Measurements from ENCODE around the gene ARAP2.

The ARAP2 gene

DNA sequence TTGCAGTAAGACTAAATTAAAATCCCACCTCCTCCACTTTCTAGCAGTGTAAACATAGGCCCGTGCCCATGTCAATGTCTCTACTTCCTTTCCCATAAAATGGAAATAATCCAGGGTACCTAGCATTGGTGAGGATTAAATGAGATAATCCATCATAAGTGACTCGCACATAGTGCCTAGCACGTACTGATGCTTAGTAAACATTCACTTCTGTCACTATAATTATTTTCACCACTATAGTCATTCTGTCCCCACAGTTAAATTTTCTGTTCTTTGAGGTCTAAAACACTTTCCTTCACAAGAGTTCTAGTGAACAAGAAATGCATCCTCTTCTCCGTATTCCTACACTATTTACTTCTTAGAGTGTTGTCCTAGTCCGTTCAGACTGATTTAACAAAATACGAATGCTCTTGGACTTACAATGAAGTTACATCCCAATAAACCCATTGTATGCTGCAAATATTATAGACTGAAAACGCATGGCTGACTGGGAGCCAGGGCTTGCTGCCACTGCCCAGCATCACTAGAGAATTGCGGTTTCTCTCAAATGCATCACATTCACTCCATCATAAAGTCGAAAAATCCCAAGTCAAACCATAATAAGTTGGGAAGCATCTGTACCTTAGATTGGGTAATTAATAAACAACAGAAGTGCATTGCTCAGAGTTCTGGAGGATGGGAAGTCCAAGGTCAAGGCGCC is 10.6 kb downstream of the ARAP2 start:
- Histone ChIP-seq H2AFZ (ENCODE audit: low read length, unreplicated experiment) (no peak overlapping the region), H3K4me3 (ENCODE audit: low read depth, low read length) (no peak overlapping the region), H3K4me1 (ENCODE audit: control insufficient read depth, insufficient read depth, low read length, unreplicated experiment) (no peaks in the 10 kb centered on the region), H3K27ac (ENCODE audit: low read depth, low read length) (no peak overlapping the region), H3K79me2 (ENCODE audit: control insufficient read depth, insufficient read depth, low read length, unreplicated experiment) (no peaks in the 10 kb centered on the region), H3K36me3 (ENCODE audit: insufficient read depth, low read length) (no peaks in the 10 kb centered on the region), H3K27me3 (ENCODE audit: insufficient read depth, low read length) (no peaks in the 10 kb centered on the region)

DNA sequence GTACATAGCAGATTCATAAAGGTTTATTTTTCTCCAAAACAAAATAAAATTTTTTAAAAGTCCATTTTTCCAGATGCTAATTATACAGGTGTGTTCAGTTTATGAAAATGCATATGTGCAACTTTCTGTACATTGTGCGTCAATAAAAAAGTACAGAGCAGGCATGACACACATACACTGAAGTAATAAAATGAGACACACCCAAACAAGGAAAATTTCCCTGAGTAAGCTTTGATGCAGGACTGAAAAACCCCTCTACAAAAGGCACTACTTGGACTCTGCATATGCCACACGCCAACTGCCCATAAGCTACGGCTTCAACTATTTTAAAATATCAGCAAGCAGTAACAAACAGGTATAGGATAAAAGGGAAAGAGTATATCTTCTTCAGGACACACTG is 13.8 kb downstream of the ARAP2 start:
- H3K4me3 ChIP-seq (ENCODE audit: low read depth, low read length) = no peak overlapping the region
- H3K27me3 ChIP-seq (ENCODE audit: insufficient read depth, low read length) = no peaks in the 10 kb centered on the region
- H3K36me3 ChIP-seq (ENCODE audit: insufficient read depth, low read length) = no peaks in the 10 kb centered on the region
- no peak overlapping the region for H2AFZ ChIP-seq (ENCODE audit: low read length, unreplicated experiment)
- H3K27ac ChIP-seq (ENCODE audit: low read depth, low read length) = no peak overlapping the region
- H3K79me2 ChIP-seq (ENCODE audit: control insufficient read depth, insufficient read depth, low read length, unreplicated experiment) = no peaks in the 10 kb centered on the region
- no peaks in the 10 kb centered on the region for H3K4me1 ChIP-seq (ENCODE audit: control insufficient read depth, insufficient read depth, low read length, unreplicated experiment)

DNA sequence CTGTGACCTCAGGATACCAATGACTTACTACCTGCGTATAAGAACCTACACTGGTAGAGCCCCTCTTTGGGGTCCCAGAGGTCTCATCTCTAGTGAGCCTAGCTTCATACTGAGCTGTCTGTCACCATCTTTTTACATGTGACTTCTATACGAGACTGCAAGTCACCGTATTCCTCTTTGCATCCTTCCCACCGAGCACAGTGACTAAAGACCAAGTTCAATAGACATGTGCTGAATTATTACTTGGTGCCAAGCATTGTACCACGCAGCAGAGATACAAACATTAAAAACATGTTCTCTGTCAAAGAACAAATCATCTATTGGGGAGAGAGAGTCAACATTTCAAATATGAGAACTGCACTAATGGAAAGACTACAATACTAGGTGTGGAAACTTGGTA is 16.4 kb downstream of the ARAP2 start:
- no peaks in the 10 kb centered on the region for H3K4me1 ChIP-seq (ENCODE audit: control insufficient read depth, insufficient read depth, low read length, unreplicated experiment)
- no peak overlapping the region for H2AFZ ChIP-seq (ENCODE audit: low read length, unreplicated experiment)
- H3K27ac ChIP-seq (ENCODE audit: low read depth, low read length) = no peak overlapping the region
- no peaks in the 10 kb centered on the region for H3K27me3 ChIP-seq (ENCODE audit: insufficient read depth, low read length)
- H3K36me3 ChIP-seq (ENCODE audit: insufficient read depth, low read length) = no peaks in the 10 kb centered on the region
- no peaks in the 10 kb centered on the region for H3K79me2 ChIP-seq (ENCODE audit: control insufficient read depth, insufficient read depth, low read length, unreplicated experiment)
- H3K4me3 ChIP-seq (ENCODE audit: low read depth, low read length) = no peak overlapping the region

DNA sequence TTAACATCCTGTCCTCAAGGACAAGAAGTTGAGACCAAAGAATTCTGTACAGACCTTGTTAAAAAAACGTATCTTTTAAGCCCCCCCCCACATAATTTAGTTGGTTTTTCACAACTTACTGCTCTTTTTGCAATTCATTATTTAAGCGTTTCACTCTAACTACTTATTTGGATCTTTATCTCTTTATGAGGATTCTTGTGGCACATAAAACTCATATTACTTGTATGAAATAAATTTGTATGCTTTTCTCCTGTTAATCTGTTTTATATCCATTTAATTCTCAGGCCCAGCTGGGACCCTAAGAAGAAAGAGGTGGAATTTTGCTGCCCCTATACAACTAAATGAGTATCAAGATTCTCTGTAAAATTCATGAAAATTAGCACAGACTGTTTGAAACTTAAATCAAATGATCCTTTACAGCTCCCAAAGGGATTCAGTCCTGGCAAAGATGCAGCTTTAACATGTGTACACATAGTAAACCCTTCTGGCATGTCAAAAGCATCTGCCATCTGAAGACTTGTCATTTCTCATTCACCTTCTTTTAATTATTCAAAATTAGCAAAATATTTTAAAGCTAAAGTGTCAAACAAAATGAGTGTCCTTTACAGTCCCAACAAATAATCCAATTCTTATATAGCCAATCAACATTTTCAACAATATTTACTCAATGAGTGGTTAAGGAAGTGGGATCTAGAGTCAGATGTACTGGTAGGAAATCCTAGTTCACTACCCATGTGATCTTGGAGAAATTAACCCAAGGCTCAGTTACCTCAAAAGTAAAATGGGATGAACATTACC is 17.7 kb downstream of the ARAP2 start:
- H3K36me3 ChIP-seq (ENCODE audit: insufficient read depth, low read length) = no peaks in the 10 kb centered on the region
- no peaks in the 10 kb centered on the region for H3K27me3 ChIP-seq (ENCODE audit: insufficient read depth, low read length)
- no peaks in the 10 kb centered on the region for H3K79me2 ChIP-seq (ENCODE audit: control insufficient read depth, insufficient read depth, low read length, unreplicated experiment)
- no peak overlapping the region for H3K27ac ChIP-seq (ENCODE audit: low read depth, low read length)
- no peaks in the 10 kb centered on the region for H3K4me1 ChIP-seq (ENCODE audit: control insufficient read depth, insufficient read depth, low read length, unreplicated experiment)
- H3K4me3 ChIP-seq (ENCODE audit: low read depth, low read length) = no peak overlapping the region
- H2AFZ ChIP-seq (ENCODE audit: low read length, unreplicated experiment) = no peak overlapping the region

DNA sequence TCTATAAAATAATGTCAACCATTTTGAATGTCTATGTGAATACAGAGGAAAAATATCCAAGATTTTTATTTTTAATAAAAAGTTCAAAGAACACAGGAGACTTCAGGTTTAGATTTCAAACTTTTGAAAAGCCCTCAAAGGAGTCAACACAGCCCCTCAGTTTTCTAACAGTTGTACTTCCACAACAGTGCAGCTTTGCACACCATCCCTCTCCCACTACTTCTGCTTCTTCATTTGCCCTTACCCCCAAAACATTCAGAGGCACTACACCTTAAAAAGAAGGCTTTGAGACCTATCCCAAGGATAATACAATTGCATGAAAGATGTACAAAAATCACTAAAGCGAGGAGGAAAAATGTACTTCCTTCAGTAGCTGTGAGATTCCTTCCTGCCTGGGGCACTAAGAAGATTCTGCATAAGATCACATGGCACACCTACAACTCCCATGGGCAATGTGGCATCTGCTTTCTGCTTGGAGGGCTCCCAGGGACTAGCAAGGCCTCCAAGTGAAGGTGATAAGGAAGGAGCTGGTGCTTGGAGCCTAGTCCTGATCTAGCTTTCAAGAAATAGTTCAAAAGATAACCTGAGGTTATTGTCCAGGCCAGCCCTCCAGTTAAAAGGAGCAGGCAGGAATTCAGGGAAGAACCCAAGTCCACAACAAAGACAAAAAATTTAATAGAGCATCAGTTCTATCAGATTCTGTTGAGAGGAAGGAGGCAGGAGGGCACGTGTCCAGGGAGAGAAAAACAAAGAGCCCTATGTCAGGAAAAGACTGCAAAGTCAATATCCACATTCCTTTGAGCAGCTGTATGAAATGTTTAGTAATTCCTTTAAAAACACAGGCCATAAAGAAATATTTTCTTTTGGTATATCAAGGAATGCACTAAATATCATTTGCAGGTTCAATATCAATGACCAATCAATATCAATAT is 19.1 kb downstream of the ARAP2 start:
- Histone ChIP-seq H3K79me2 (ENCODE audit: control insufficient read depth, insufficient read depth, low read length, unreplicated experiment) (no peaks in the 10 kb centered on the region), H3K27ac (ENCODE audit: low read depth, low read length) (no peak overlapping the region), H3K27me3 (ENCODE audit: insufficient read depth, low read length) (no peaks in the 10 kb centered on the region), H2AFZ (ENCODE audit: low read length, unreplicated experiment) (no peak overlapping the region), H3K4me1 (ENCODE audit: control insufficient read depth, insufficient read depth, low read length, unreplicated experiment) (no peaks in the 10 kb centered on the region), H3K36me3 (ENCODE audit: insufficient read depth, low read length) (no peaks in the 10 kb centered on the region), H3K4me3 (ENCODE audit: low read depth, low read length) (no peak overlapping the region)

DNA sequence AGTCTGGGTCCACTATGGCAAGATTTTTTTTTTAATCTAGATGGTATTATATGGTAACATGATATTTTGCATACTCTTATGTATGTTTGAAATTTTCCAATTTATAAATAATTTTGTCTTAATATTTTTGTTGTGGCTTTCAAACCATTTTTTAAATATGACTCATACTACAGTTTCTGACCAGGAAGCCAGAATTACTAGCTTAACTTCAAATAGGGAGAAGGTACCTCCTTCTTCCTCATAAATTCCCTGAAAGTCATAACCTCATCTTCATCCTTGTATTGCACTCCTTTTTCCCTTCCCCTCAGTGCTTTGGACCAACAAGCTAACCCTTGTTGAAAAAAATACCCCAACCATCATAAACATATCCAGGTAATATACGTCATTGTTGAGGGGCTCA is 21.6 kb downstream of the ARAP2 start:
- Histone ChIP-seq H3K36me3 (ENCODE audit: insufficient read depth, low read length) (no peaks in the 10 kb centered on the region), H3K27me3 (ENCODE audit: insufficient read depth, low read length) (no peaks in the 10 kb centered on the region), H3K27ac (ENCODE audit: low read depth, low read length) (no peak overlapping the region), H3K4me3 (ENCODE audit: low read depth, low read length) (no peak overlapping the region), H3K4me1 (ENCODE audit: control insufficient read depth, insufficient read depth, low read length, unreplicated experiment) (no peaks in the 10 kb centered on the region), H2AFZ (ENCODE audit: low read length, unreplicated experiment) (no peak overlapping the region), H3K79me2 (ENCODE audit: control insufficient read depth, insufficient read depth, low read length, unreplicated experiment) (no peaks in the 10 kb centered on the region)

DNA sequence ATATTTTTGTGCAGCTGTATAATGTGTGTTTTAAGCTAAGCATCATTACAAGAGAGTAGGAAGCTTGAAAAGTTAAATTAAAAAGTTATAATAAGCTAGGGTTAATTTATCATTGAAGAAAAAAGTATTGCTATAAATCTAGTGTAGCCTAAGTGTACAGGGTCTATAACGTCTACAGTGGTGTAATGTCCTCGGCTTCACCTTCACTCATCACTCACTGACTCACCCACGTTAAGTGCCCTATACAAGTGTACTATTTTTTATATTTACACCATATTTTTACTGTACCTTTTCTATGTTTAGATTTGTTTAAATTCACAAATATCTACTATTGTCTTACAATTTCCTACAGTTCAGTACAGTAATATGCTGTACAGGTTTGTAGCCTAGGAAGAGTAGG is 23.5 kb downstream of the ARAP2 start:
- H2AFZ ChIP-seq (ENCODE audit: low read length, unreplicated experiment) = no peak overlapping the region
- no peak overlapping the region for H3K27ac ChIP-seq (ENCODE audit: low read depth, low read length)
- no peaks in the 10 kb centered on the region for H3K4me1 ChIP-seq (ENCODE audit: control insufficient read depth, insufficient read depth, low read length, unreplicated experiment)
- H3K27me3 ChIP-seq (ENCODE audit: insufficient read depth, low read length) = no peaks in the 10 kb centered on the region
- no peaks in the 10 kb centered on the region for H3K79me2 ChIP-seq (ENCODE audit: control insufficient read depth, insufficient read depth, low read length, unreplicated experiment)
- H3K4me3 ChIP-seq (ENCODE audit: low read depth, low read length) = no peak overlapping the region
- no peaks in the 10 kb centered on the region for H3K36me3 ChIP-seq (ENCODE audit: insufficient read depth, low read length)

DNA sequence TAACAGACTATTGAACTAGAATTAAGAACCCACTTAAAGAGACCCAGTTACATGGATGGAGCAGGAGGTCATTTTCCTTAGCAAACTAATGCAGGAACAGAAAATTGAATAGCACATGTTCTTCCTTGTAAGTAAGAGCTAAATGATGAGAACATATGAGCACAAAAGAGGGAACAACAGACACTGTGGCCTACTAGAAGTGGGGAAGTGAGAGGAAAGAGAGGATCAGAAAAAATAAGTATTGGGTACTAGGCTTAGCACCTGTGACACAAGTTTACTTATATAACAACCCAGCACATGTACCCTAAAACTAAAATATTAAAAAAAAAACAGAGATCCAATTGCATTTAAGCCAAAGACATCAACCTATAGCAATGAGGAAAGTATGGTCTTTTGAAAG is 26.2 kb downstream of the ARAP2 start:
- H3K27ac ChIP-seq (ENCODE audit: low read depth, low read length) = no peak overlapping the region
- H3K79me2 ChIP-seq (ENCODE audit: control insufficient read depth, insufficient read depth, low read length, unreplicated experiment) = no peaks in the 10 kb centered on the region
- no peaks in the 10 kb centered on the region for H3K36me3 ChIP-seq (ENCODE audit: insufficient read depth, low read length)
- no peak overlapping the region for H2AFZ ChIP-seq (ENCODE audit: low read length, unreplicated experiment)
- H3K4me1 ChIP-seq (ENCODE audit: control insufficient read depth, insufficient read depth, low read length, unreplicated experiment) = no peaks in the 10 kb centered on the region
- no peaks in the 10 kb centered on the region for H3K27me3 ChIP-seq (ENCODE audit: insufficient read depth, low read length)
- H3K4me3 ChIP-seq (ENCODE audit: low read depth, low read length) = no peak overlapping the region

DNA sequence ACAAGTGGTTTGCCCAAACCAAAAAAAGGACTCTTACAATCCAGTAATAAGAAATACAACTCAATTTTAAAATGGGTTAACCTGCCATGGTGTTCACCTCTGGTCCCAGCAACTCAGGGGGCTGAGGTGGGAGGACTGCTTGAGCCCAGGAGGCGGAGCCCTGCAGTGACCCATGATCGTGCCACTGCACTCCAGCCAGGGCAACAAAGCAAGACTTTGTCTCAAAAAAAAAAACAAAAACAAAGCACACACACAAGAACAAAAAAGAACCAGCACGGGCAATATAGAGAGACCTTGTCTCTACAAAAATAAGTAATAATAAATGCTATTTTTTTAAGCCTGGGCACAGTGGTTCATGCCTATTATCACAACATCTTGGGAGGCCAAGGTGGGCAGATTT is 28.7 kb downstream of the ARAP2 start:
- no peaks in the 10 kb centered on the region for H3K79me2 ChIP-seq (ENCODE audit: control insufficient read depth, insufficient read depth, low read length, unreplicated experiment)

DNA sequence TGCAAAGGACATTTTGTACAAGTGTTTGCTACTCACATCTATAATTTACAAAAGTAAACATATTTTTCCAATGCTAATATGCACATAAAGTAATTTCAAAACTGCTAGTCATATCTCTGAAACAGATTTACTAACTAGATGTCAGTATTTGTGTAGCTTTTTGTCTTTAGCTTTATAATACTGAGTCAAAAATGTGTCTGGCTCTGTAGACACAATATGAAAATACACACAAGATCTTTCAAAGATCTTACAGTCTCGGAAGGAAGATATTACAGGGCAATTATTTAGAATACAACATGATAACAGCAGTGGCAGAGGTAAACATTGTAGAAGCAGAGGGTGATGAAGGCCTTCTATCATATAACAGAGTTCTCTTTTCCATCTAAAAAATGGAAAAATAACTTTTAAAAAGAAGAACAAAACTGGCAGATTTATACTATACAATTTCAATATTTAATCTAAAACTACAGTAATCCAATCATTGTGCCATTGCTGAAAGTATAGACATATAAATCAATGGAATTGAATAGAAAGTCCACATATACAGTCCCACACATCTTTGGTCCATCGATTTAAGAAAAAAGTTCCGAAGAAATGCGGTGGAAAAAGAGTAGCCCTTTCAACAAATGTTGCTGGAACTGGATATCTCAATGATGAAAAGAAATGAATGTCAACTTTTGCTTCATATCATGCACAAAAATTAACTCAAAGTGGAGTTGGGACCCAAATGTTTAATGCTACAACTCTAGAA is 29.4 kb downstream of the ARAP2 start:
- H3K27me3 ChIP-seq (ENCODE audit: insufficient read depth, low read length) = no peaks in the 10 kb centered on the region
- H3K4me1 ChIP-seq (ENCODE audit: control insufficient read depth, insufficient read depth, low read length, unreplicated experiment) = no peaks in the 10 kb centered on the region
- H3K4me3 ChIP-seq (ENCODE audit: low read depth, low read length) = no peak overlapping the region
- no peak overlapping the region for H2AFZ ChIP-seq (ENCODE audit: low read length, unreplicated experiment)
- no peak overlapping the region for H3K27ac ChIP-seq (ENCODE audit: low read depth, low read length)
- no peaks in the 10 kb centered on the region for H3K79me2 ChIP-seq (ENCODE audit: control insufficient read depth, insufficient read depth, low read length, unreplicated experiment)
- no peaks in the 10 kb centered on the region for H3K36me3 ChIP-seq (ENCODE audit: insufficient read depth, low read length)

More for the DNA sequence above, 28.7 kb downstream of the ARAP2 start:
- no peak overlapping the region for H2AFZ ChIP-seq (ENCODE audit: low read length, unreplicated experiment)
- no peaks in the 10 kb centered on the region for H3K36me3 ChIP-seq (ENCODE audit: insufficient read depth, low read length)
- H3K27me3 ChIP-seq (ENCODE audit: insufficient read depth, low read length) = no peaks in the 10 kb centered on the region
- no peaks in the 10 kb centered on the region for H3K4me1 ChIP-seq (ENCODE audit: control insufficient read depth, insufficient read depth, low read length, unreplicated experiment)
- H3K27ac ChIP-seq (ENCODE audit: low read depth, low read length) = no peak overlapping the region
- H3K4me3 ChIP-seq (ENCODE audit: low read depth, low read length) = no peak overlapping the region

Data from ACC112 (cell line).